GM13977 (cell line): Measurements from ENCODE around the gene SLC35C1.

ENCODE experiments used
- DNase-seq: peaks from one replicate; pipeline ENCODE4 v3.0.0; 2012; ENCODE audit warnings: low spot score
- CTCF ChIP-seq: IDR thresholded peaks from 2 replicates; pipeline ENCODE4 v1.5.1; 2012; ENCODE audit warnings: mild to moderate bottlenecking, control low read depth; ENCODE audit not compliant: insufficient read depth; ENCODE audit errors: extremely low read depth, missing control alignments
- in situ Hi-C: fragments of 300-500 bp; cut with MboI; formaldehyde crosslinking; loops from one replicate; pipeline ENCODE4 v1.12.0; 2022; ENCODE audit warnings: low sequenced_read_pairs, low pct_unique_long_range_greater_than_20kb, mixed read lengths, inconsistent platforms; ENCODE audit not compliant: unreplicated experiment

The SLC35C1 gene

GRCh38 chr11:45796461-45796861, 8.5 kb upstream of the SLC35C1 start:
- no peak for TF ChIP-seq CTCF
- in situ Hi-C loops, result no loop called here

GRCh38 chr11:45798793-45799441, 6.0 kb upstream of the SLC35C1 start:
- in situ Hi-C loops, result no loop called here
- no peak for TF ChIP-seq CTCF
- no peak for DNase-seq

More at GRCh38 chr11:45796461-45796861, 8.5 kb upstream of the SLC35C1 start:
- DNase-seq, result no peak

GRCh38 chr11:45799562-45799961, 5.4 kb upstream of the SLC35C1 start:
- in situ Hi-C loops, result no loop called here
- no peak for TF ChIP-seq CTCF
- DNase-seq, result no peak

- TF ChIP-seq CTCF, result no peak
- in situ Hi-C loops, result no loop called here
- DNase-seq, result no peak
These were observed 4.7 kb upstream of the SLC35C1 start for GRCh38 chr11:45800261-45800660.

GRCh38 chr11:45801723-45802315, 3.1 kb upstream of the SLC35C1 start:
- TF ChIP-seq CTCF, result no peak
- no peak for DNase-seq
- in situ Hi-C loops, result no loop called here

- DNase-seq, result no peak
- in situ Hi-C loops, result no loop called here
- TF ChIP-seq CTCF, result no peak
These were observed 2.2 kb upstream of the SLC35C1 start for GRCh38 chr11:45802531-45803317.
